ENCODE measurements around the gene NDUFA8.

Gene NDUFA8

GRCh38 chr9:122134822-122135528 is 24.6 kb downstream of the NDUFA8 start:
- DNase-seq: peak; percentile 11

DNA sequence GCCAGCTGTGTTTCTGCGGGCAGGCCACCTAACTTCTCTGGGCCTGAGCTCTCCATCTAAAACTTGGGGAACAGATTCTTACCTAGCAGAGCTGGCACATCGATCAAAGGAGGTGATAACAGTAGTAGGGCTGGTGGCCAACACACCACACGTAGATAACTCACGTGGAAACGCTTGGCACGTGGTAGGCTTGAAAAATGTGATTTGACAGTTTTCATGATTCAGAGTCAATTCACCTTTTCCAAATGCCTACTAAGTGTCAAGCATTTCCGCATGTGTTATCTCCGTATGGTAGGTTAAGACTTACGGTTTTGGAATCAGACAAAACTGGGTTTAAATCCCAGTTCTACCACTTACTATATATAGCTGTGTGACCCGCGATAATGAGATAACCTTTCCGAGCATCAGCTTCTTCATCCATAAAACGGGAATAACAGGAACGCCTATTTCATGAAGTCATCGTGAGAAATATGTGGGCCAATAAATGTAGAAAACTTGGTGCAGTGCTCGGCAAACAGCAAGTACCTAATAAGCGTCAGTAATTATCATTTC is 25.5 kb downstream of the NDUFA8 start:
- DNase-seq: no peak

- DNase-seq: no peak
These were observed 26.2 kb downstream of the NDUFA8 start for GRCh38 chr9:122133263-122133983.

DNA sequence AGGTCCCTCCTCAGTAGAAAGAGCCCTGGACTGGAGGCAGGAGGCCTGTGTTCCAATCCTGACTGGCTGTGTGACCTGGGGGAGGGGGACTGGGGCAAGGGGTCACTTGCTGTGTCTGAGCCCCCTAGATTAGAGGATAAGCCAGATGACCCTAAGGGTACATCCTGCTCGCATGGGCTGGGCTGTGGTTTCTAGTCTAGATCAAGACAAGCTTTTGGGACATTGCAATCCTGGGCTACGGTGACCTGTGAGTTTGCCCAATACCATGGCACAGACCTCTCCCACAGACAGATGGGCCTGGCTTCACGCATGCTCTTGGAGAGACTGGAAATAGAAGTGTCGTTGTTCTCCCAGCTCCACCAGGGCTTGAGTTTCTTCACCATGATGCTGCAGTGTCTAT is 27.0 kb downstream of the NDUFA8 start:
- no peak for DNase-seq

GRCh38 chr9:122131401-122132001 is 28.1 kb downstream of the NDUFA8 start:
- no peak for DNase-seq

- DNase-seq: no peak
These were observed 28.7 kb downstream of the NDUFA8 start for GRCh38 chr9:122130837-122131236.

GRCh38 chr9:122129969-122130368 is 29.6 kb downstream of the NDUFA8 start:
- DNase-seq: no peak

DNA sequence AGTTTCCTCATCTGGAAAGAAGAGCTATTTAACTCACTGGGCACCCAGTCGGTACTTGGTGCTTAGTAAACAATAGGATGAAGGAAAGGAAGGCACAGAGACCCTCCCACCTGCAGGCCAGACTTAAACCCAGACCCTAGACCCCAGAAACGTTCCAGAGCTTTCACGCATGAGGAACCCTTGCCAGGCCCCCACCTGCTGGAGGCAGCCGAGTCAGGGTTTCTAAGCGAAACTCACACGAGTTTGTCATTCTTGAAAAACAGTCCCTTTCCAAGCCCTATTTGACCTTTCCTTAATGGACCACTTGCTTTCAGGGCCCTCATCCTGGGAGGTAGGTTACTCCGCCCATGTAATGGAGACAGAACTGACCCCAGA is 30.6 kb downstream of the NDUFA8 start:
- no peak for DNase-seq

DNA sequence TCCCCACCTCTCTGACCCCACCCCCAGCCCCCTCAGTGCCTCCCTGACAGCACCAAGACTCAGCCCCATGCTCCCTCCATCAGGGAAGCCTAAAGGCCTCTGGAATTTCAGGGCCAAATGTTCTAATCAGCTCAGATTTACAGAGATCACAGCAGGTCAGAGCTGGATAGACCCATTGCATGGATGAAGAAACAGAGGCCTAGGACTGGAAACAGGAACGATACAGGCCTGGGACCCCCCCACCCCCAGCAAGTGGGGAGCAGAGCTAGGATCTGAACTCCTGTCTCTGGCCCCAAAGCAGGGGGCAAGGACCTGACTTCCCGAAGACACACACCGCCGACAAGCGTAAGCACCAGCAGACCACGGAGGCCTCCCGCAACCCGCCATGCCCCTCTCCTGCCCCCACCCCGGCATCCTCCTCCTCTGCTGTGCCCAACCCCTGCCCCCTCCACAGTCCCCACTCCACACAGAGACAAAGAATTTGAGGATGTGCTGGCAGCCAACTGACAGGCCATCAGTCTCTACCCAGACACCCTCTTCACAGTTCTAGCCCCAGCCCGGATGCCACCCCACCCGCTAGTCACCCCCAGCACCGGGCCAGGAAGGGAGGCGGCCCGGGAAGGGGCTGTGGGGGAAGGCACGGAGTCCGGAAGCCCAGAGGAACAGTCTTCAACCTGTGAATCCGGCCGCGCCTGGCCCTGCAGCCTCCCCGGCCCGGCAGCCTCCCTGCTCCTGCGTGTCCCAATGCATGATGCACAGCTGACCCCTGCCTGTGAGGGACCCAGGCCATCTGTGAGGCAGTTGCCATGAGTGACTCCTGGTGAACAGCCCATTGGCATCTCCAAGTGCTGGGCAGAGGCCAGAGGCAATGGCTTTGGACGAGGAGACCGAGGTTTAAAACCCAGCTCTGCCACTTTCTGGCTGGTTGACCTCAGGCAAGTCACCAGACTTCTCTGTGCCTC is 31.3 kb downstream of the NDUFA8 start:
- no peak for DNase-seq

DNA sequence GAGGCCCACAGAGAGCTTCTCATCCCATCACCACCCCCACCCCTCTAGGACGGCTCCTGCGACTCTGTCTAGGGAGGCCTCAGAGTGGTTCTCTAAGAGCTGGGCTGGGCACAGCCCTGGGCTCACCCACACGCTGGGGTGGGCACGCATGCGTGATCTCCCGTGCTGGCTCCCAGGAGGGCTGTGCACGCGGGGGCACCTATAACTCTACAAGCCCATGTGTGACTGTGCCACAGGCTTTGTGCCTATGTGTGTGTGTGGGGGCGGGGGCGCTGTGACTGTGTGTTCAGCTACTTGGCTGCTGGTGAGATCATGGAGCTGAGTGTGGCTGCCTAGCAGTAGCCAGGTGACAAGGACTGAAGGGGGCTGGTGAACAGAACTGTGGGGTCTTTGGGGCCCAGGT is 32.2 kb downstream of the NDUFA8 start:
- DNase-seq: no peak

DNA sequence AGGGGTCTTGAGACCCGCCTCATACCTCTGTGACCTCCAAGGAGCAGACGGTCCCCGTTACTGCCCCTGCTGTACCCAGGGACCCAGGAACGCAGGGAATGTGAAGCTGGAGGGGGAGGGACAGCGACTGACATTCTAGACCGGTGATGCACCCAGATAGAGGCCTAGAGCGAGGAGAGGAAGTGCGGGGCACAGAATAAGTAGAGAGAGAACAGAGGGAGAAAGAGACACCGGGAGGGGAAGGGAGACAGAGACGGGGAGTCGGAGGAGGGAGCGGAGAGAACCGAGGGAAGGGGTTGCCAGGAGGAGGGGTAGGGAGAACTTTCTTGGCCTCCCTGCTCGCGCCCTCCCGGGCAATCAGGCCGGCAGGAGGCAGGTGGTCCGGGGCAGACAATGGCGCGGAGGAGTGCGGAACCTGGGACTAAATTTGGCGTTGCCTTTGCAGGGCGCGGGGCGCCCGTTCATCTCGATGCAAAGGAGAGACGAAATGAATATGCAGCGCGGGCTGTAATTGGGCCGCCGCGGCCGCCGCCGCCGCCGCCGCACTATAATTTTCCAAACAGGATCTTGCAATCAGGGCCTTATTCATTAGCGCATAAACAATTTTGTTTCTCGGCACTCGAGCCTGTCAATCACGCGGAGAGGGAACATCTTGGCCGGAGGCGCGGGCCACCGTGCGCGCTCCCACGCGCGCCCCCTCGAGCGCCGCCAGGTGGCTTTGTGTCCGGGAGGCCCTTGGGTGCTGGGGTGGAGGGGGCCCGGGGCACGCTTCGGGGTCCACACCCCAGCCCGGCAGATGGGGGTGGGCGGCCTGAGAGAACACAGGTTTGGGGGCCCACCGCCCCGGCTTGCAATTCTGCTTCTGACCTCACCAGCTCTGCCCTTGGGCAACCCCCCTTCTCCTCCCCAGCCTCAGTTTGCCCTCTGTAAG is 33.0 kb downstream of the NDUFA8 start:
- DNase-seq: no peak

- no peak for DNase-seq
These were observed 33.9 kb downstream of the NDUFA8 start for GRCh38 chr9:122125509-122126330.

DNA sequence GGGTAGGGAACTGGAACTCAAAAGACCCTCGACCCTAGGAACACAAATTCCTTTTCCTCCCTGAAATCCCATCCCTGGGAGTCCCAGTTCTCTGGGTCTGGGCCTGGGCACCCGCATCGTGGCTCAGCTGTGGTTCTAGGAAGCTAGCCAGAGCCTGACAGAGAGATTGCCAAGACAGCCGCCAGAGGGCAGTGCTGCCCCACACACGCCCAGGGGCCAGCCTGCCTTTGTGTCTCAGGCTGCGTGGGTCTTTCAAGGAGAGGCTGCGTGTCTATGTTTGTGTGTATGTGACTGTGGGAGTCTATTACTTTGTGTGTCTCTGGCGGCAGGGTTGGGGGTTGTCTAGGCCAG is 34.4 kb downstream of the NDUFA8 start:
- DNase-seq: peak; percentile 92

- DNase-seq: no peak
These were observed 35.1 kb downstream of the NDUFA8 start for GRCh38 chr9:122124528-122124927.

DNA sequence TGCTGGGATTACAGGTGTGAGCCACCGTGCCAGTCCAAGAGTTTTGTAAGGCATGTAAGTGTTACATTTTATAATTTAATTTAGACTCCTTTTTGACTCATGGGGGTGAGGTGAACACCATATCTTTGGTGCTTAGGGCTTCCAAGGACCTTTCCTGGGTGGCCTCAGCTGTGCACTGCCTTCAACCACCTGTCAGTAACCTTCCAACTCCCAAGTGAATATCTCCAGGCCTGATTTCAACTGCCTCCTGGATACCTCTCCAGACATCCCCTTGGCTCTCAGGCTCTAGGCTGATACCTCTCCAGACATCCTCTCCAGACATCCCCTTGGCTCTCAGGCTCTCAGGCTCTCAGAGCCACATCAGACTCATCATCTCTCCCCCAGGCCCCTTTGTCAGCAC is 35.5 kb downstream of the NDUFA8 start:
- DNase-seq: no peak

DNA sequence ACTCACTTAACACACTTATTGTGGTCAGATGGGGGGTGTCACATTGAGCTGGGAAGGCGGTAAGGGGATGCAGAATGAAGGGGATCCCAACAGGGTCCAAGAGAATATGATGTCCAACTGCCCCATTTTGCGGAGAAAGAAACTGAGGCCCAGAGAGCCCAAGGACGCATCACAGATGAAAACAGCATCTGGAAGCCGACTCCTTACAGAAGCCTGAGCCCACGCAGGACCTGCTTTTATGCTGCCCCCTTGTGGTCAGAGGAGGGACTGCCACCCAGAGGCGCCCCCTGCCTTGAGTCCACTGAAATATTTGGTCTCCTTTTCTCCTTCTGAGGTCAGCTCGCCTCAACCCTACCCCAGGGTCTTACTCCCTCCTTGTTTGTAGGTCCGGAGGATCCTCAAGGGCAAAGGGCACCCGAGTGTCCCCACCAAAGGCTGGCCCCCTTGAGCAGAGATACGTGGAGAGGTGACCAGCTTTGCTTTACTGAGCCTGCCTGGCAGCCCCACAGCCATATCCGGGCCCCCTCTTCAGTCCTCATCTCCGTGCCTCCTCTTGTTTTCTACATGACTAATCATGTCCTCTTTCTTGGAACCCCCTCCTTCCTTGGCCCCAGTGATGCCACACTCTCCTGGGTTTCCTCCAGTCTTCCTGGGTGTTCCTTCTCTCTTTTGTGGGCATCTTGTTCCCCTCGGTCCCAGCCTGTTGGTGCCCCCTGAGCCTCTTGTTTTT is 36.5 kb downstream of the NDUFA8 start:
- peak; percentile 82 for DNase-seq

GRCh38 chr9:122122468-122122867 is 37.1 kb downstream of the NDUFA8 start:
- DNase-seq: no peak

GRCh38 chr9:122121931-122122330 is 37.6 kb downstream of the NDUFA8 start:
- DNase-seq: no peak

- no peak for DNase-seq
These were observed 38.2 kb downstream of the NDUFA8 start for GRCh38 chr9:122121391-122121790.
